H1 (cell line): ENCODE measurements around the gene INPP5F. TPM values are rescaled to one million over a fixed set of nuclear protein-coding genes. Genes with fewer than 3 reads are reported as not detected.

Experiments
- CTCF ChIA-PET: fragments of 300-600 bp; sonication (Branson Sonifier 250); formaldehyde crosslinking; loops from one replicate; lab custom pipeline; 2021; ENCODE audit not compliant: partially characterized antibody; lab: Charles Lee
- POLR2A ChIA-PET: fragments of 300-600 bp; sonication (Branson Sonifier 250); formaldehyde crosslinking; loops from one replicate; lab custom pipeline; 2021; ENCODE audit warnings: inconsistent platforms; ENCODE audit not compliant: partially characterized antibody; lab: Charles Lee
- DNase-seq, 2 experiments: peaks; one replicate each; pipeline versions ENCODE4 v3.0.0 to v3.0.0-alpha.2; 2010 to 2022; ENCODE audit warnings: low spot score in 2 of 2, low read depth in 1 of 2, mixed read lengths in 1 of 2
- FAIRE-seq: peaks from 2 replicates; lab custom pipeline; 2011; peaks lifted over from hg19 to GRCh38; lab: Jason Lieb, UNC
- H2AFZ ChIP-seq: 2 replicates; pipeline ENCODE4 v1.8.1; 2012; ENCODE audit warnings: low read length, inconsistent platforms
- H2AK5ac ChIP-seq: 2 replicates; pipeline ENCODE4 v1.6.1; 2013; ENCODE audit warnings: low read depth, low read length
- H2BK120ac ChIP-seq: replicated peaks from 2 replicates; pipeline ENCODE3; 2013; ENCODE audit warnings: low read depth, low read length, inconsistent platforms
- H2BK12ac ChIP-seq: 2 replicates; pipeline ENCODE4 v1.6.1; 2013; ENCODE audit warnings: low read depth, low read length
- H2BK15ac ChIP-seq: 2 replicates; pipeline ENCODE4 v1.6.1; 2013; ENCODE audit warnings: low read length
- H2BK20ac ChIP-seq: 2 replicates; pipeline ENCODE4 v1.6.1; 2013; ENCODE audit warnings: low read length
- H2BK5ac ChIP-seq: 2 replicates; pipeline ENCODE4 v1.6.1; 2013; ENCODE audit warnings: low read depth, low read length
- H3K14ac ChIP-seq: 2 replicates; pipeline ENCODE4 v1.6.1; 2013; ENCODE audit warnings: inconsistent platforms; ENCODE audit not compliant: insufficient read length
- H3K18ac ChIP-seq: 2 replicates; pipeline ENCODE4 v1.6.1; 2013; ENCODE audit warnings: low read length; ENCODE audit errors: extremely low read depth
- H3K23ac ChIP-seq: 2 replicates; pipeline ENCODE4 v1.6.1; 2013; ENCODE audit warnings: inconsistent platforms; ENCODE audit not compliant: insufficient read length
- H3K23me2 ChIP-seq: 2 replicates; pipeline ENCODE4 v1.6.1; 2013; ENCODE audit warnings: low read depth, low read length
- H3K27ac ChIP-seq: 2 replicates; pipeline ENCODE4 v1.6.1; 2011; ENCODE audit warnings: low read depth, low read length, inconsistent platforms
- H3K27me3 ChIP-seq, 4 experiments: replicated peaks in 1 of 4; 1 replicate in 1 of 4; 2 replicates in 3 of 4; pipeline versions ENCODE4 v1.6.1 to v1.8.1; 2011 to 2013; ENCODE audit warnings: low read length in 3 of 4, mild to moderate bottlenecking in 3 of 4, inconsistent platforms in 2 of 4, mixed read lengths in 2 of 4, moderate library complexity in 1 of 4; ENCODE audit not compliant: control insufficient read depth in 3 of 4, insufficient read depth in 3 of 4; ENCODE audit errors: extremely low read depth in 1 of 4
- H3K36me3 ChIP-seq, 4 experiments: 2 replicates each; pipeline versions ENCODE4 v1.6.1 to v1.8.1; 2011 to 2013; ENCODE audit warnings: mild to moderate bottlenecking in 4 of 4, low read length in 3 of 4, moderate library complexity in 2 of 4, control low read depth in 1 of 4, inconsistent platforms in 1 of 4; ENCODE audit not compliant: insufficient read depth in 4 of 4, control insufficient read depth in 2 of 4
- H3K4ac ChIP-seq: replicated peaks from 2 replicates; pipeline ENCODE3; 2013; ENCODE audit warnings: low read length, low read depth, mixed read lengths, inconsistent platforms; ENCODE audit not compliant: insufficient read length
- H3K4me1 ChIP-seq, 4 experiments: replicated peaks in 1 of 4; 1 replicate in 1 of 4; 2 replicates in 3 of 4; pipeline versions ENCODE4 v1.6.1 to v1.8.1; 2011 to 2013; ENCODE audit warnings: low read length in 3 of 4, inconsistent platforms in 2 of 4, mixed read lengths in 1 of 4; ENCODE audit not compliant: insufficient read depth in 4 of 4, control insufficient read depth in 3 of 4
- H3K4me2 ChIP-seq, 2 experiments: 2 replicates each; pipeline versions ENCODE4 v1.6.1 to v1.8.1; 2011 to 2013; ENCODE audit warnings: low read depth in 2 of 2, low read length in 2 of 2, control low read depth in 1 of 2, inconsistent platforms in 1 of 2, mild to moderate bottlenecking in 1 of 2; ENCODE audit not compliant: insufficient read depth in 1 of 2
- H3K4me3 ChIP-seq, 4 experiments: fragments of 200-600, 300-600 bp in 1 of 4; sonication (generic), shearing (Covaris generic), sonication (Bioruptor Twin) in 1 of 4; 2 replicates each; pipeline versions ENCODE4 v1.5.1 to v1.8.1; 2011 to 2016; ENCODE audit warnings: low read length in 4 of 4, low read depth in 3 of 4, control low read depth in 2 of 4, inconsistent platforms in 2 of 4, mild to moderate bottlenecking in 2 of 4, mixed read lengths in 1 of 4, moderate library complexity in 1 of 4; ENCODE audit not compliant: insufficient read depth in 2 of 4; ENCODE audit errors: extremely low read depth in 1 of 4
- H3K56ac ChIP-seq: replicated peaks from 2 replicates; pipeline ENCODE3; 2013; ENCODE audit warnings: low read depth, mild to moderate bottlenecking, mixed read lengths, low read length, inconsistent platforms; ENCODE audit not compliant: insufficient read length
- H3K79me1 ChIP-seq: 2 replicates; pipeline ENCODE4 v1.6.1; 2013; ENCODE audit warnings: low read depth, low read length, control low read depth
- H3K79me2 ChIP-seq, 2 experiments: 2 replicates each; pipeline versions ENCODE4 v1.6.1 to v1.8.1; 2012 to 2013; ENCODE audit warnings: low read length in 2 of 2, mild to moderate bottlenecking in 2 of 2, inconsistent platforms in 1 of 2; ENCODE audit not compliant: insufficient read depth in 2 of 2, control insufficient read depth in 1 of 2
- H3K9ac ChIP-seq, 4 experiments: replicated peaks in 1 of 4; 1 replicate in 1 of 4; 2 replicates in 3 of 4; pipeline versions ENCODE4 v1.6.1 to v1.8.1; 2011 to 2013; ENCODE audit warnings: low read depth in 3 of 4, low read length in 3 of 4, control low read depth in 2 of 4, mild to moderate bottlenecking in 2 of 4, moderate library complexity in 2 of 4, inconsistent platforms in 1 of 4; ENCODE audit errors: extremely low read depth in 1 of 4
- H3K9me3 ChIP-seq, 2 experiments: 2 replicates each; pipeline versions ENCODE4 v1.6.1 to v1.8.1; 2012 to 2013; ENCODE audit warnings: mild to moderate bottlenecking in 2 of 2, moderate library complexity in 2 of 2, control low read depth in 1 of 2, inconsistent platforms in 1 of 2, low read depth in 1 of 2, low read length in 1 of 2, mixed read lengths in 1 of 2; ENCODE audit not compliant: insufficient read depth in 2 of 2
- H4K20me1 ChIP-seq, 2 experiments: replicated peaks in 1 of 2; 2 replicates each; pipeline versions ENCODE3 to v1.8.1; 2011 to 2013; ENCODE audit warnings: inconsistent platforms in 2 of 2, low read length in 2 of 2, mild to moderate bottlenecking in 1 of 2; ENCODE audit not compliant: insufficient read depth in 2 of 2, control insufficient read depth in 1 of 2
- H4K5ac ChIP-seq: 2 replicates; pipeline ENCODE4 v1.6.1; 2013; ENCODE audit warnings: low read length, low read depth, mixed read lengths, inconsistent platforms; ENCODE audit not compliant: insufficient read length
- H4K8ac ChIP-seq: 2 replicates; pipeline ENCODE4 v1.8.0; 2013; ENCODE audit warnings: mild to moderate bottlenecking, moderate library complexity, low read length, inconsistent platforms; ENCODE audit not compliant: insufficient read depth; ENCODE audit errors: extremely low read depth
- H4K91ac ChIP-seq: replicated peaks from 2 replicates; pipeline ENCODE3; 2013; ENCODE audit warnings: low read length, mixed read lengths, inconsistent platforms; ENCODE audit not compliant: insufficient read length
- PHF8 ChIP-seq: fragments of 200-600 bp; sonication (generic); conservative IDR thresholded peaks from 2 replicates; pipeline ENCODE4 v1.7.1; 2012; ENCODE audit warnings: low read depth, mild to moderate bottlenecking, inconsistent platforms, low read length, moderate library complexity
- WGBS, 2 experiments: shearing (Covaris generic) in 1 of 2; methylation state at CpG; one replicate each; pipeline versions ENCODE4 v1.1.6 to v1.1.7; 2013 to 2015; ENCODE audit warnings: low lambda C conversion rate in 2 of 2, mixed read lengths in 2 of 2, inconsistent platforms in 1 of 2, low coverage in 1 of 2, missing lambda C conversion rate in 1 of 2; ENCODE audit not compliant: insufficient replicate concordance in 2 of 2, insufficient coverage in 1 of 2, insufficient read length in 1 of 2; ENCODE audit errors: extremely low coverage in 1 of 2, missing lambda C conversion rate in 1 of 2; 5-methylcytosine and 5-hydroxymethylcytosine counted together
- polyA plus RNA-seq, 7 experiments: library from polyadenylated mRNA; depleted of rRNA in 3 of 7; stranded (reverse) in 5 of 7; unstranded in 2 of 7; fragments of >200 nt in 5 of 7; fragments of 200-250 nt in 2 of 7; gene quantifications; 1 replicate in 5 of 7; 2 replicates in 1 of 7; 4 replicates in 1 of 7; pipeline versions ENCODE4 v1.2.1 to v1.2.3, GENCODE V29; 2011 to 2013; ENCODE audit warnings: missing spikeins in 2 of 7, mixed read lengths in 2 of 7
- total RNA-seq: library from RNA; stranded (reverse); fragmentation: NEBNext Ultra II Directional; extraction: Animal tissue kit (Norgen Biotek cat#: 25700); gene quantifications from 2 replicates; pipeline ENCODE4 v1.2.1, GENCODE V29; 2021

Gene INPP5F
- total and polyA plus RNA-seq, 2 of the 8 experiments (the other 6 are each of a cell fraction or from before 2014, with no cell fraction given), result 50.1 to 101 TPM

- no peak overlapping the region for H2BK120ac ChIP-seq
- peaks cover 0 to 15% (median 6%) of the 10 kb centered on the region in 4 experiments; a peak in 3 of 7 replicates for H3K4me1 ChIP-seq
- H4K5ac ChIP-seq, result no peak overlapping the region
- H2BK12ac ChIP-seq, result no peak overlapping the region
- H2BK20ac ChIP-seq, result no peak overlapping the region
- no peak for TF ChIP-seq PHF8
- H3K23me2 ChIP-seq, result no peaks in the 10 kb centered on the region
- no peak overlapping the region for H4K91ac ChIP-seq
- H3K4ac ChIP-seq, result no peak overlapping the region
- H3K27me3 ChIP-seq, result no peaks in the 10 kb centered on the region
- no peaks in the 10 kb centered on the region for H3K36me3 ChIP-seq
- peaks cover 0 to 64% of the 10 kb centered on the region in 2 experiments; a peak in 2 of 4 replicates for H3K79me2 ChIP-seq
- CTCF ChIA-PET, result interaction anchor here (1.3 to 5.7 kb wide), 2 partner anchors 10 to 15 kb away, joined by 3 to 30 read pairs; partner anchors contain the start of gene INPP5F
- no peak overlapping the region for H3K23ac ChIP-seq
- POLR2A ChIA-PET, result interaction anchor here (1.3 to 1.8 kb wide), 2 partner anchors 10 to 82 kb away, joined by 5 to 6 read pairs; partner anchors contain the start of gene INPP5F
- no peaks in the 10 kb centered on the region for H3K9me3 ChIP-seq
- H2BK5ac ChIP-seq, result no peak overlapping the region
- no peak overlapping the region for H2AK5ac ChIP-seq
- no peak overlapping the region for H2AFZ ChIP-seq
- no peak overlapping the region for H4K8ac ChIP-seq
- no peak overlapping the region for H2BK15ac ChIP-seq
- H3K27ac ChIP-seq, result no peak overlapping the region
- DNase-seq (no peak), FAIRE-seq (no peak)
- no peak overlapping the region for H3K4me2 ChIP-seq
- WGBS, 2 experiments, result 94% methylated on average over 1 of the region's 1 CpG; no CpG with 5 or more reads in 1 of the 2 experiments
- no peak overlapping the region for H3K56ac ChIP-seq
- H4K20me1 ChIP-seq, result no peaks in the 10 kb centered on the region
- no peak overlapping the region for H3K4me3 ChIP-seq
- no peak overlapping the region for H3K18ac ChIP-seq
- no peaks in the 10 kb centered on the region for H3K79me1 ChIP-seq
- H3K9ac ChIP-seq, result no peak overlapping the region
- H3K14ac ChIP-seq, result no peak overlapping the region
Observed at GRCh38 chr10:119736220-119736619, 10.4 kb downstream of the INPP5F start.
